ENCODE measurements around the gene FSCN2. TPM values are rescaled to one million over a fixed set of nuclear protein-coding genes. Genes with fewer than 3 reads are reported as not detected.

The FSCN2 gene
- total RNA-seq, 2 donors from 2014 or later, result 7.0 to 13.5 TPM

DNA sequence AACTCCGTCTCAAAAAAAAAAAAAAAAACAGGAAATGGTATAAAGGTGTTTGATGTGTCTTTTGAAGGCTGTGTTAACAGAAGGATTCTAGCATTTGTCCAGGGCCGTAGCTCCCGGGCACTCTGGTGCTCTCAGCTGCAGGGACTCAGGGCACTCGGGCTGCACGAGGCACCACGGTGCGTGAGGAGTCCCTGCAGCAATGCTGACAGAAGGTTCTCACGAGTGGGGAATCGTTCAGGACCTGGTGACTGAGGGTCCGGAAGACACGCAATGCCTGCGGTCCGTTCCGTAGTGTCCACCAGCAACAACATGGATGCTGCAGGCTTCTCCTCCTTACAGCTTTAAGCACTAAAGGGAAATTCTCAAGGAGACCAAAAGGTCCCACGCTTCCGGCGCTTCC, 36.6 kb downstream of the FSCN2 start:
- Histone ChIP-seq H3K4me3 (no peak overlapping the region), H3K4me1 (peaks cover 24% of the 10 kb centered on the region), H3K9me3 (no peaks in the 10 kb centered on the region), H3K27me3 (no peaks in the 10 kb centered on the region), H3K36me3 (replicated peaks in 1 of 2; ENCODE audit: insufficient read depth in 1 of 2, low read depth in 2 of 2) (peaks cover 7 to 14% of the 10 kb centered on the region in 2 donors), H3K27ac (no peak overlapping the region)
- no peak for DNase-seq
- no peak for ATAC-seq
- intact Hi-C loops (cut with DNase I), result no loop called here
- no peak for TF ChIP-seq POLR2A (IDR thresholded peaks at IDR 0.05)
- TF ChIP-seq, protein P1, sequence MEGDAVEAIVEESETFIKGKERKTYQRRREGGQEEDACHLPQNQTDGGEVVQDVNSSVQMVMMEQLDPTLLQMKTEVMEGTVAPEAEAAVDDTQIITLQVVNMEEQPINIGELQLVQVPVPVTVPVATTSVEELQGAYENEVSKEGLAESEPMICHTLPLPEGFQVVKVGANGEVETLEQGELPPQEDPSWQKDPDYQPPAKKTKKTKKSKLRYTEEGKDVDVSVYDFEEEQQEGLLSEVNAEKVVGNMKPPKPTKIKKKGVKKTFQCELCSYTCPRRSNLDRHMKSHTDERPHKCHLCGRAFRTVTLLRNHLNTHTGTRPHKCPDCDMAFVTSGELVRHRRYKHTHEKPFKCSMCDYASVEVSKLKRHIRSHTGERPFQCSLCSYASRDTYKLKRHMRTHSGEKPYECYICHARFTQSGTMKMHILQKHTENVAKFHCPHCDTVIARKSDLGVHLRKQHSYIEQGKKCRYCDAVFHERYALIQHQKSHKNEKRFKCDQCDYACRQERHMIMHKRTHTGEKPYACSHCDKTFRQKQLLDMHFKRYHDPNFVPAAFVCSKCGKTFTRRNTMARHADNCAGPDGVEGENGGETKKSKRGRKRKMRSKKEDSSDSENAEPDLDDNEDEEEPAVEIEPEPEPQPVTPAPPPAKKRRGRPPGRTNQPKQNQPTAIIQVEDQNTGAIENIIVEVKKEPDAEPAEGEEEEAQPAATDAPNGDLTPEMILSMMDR (IDR thresholded peaks at IDR 0.05), result no peak
- WGBS, 2 donors, result 91 to 93% methylated on average over 16 to 17 of the region's 17 CpGs

DNA sequence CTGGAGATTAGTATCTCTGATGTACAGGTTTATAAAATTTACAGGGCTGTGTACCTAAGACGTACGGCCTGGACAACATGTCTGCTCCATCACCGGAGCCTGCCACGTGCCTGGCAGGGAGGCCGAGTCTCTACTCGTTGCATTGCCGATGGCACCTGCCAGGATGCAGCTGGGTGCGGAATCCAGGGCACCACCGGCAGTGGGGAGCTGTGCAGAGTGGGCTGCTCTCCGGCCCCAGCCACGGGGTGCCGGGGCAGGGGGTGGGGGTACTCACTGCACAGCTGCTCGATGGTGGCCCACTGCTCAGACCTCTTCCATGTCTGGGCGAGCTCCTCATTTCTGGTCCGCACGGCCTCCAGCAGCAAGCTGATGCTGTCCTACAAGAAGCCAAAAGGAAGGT, 37.1 kb downstream of the FSCN2 start:
- ATAC-seq, result no peak
- DNase-seq, result no peak
- Histone ChIP-seq H3K9me3 (no peaks in the 10 kb centered on the region), H3K27me3 (no peaks in the 10 kb centered on the region), H3K4me1 (peaks cover 24% of the 10 kb centered on the region), H3K27ac (peak overlapping the region in 3 of 4 donors; percentile 54 to 84 (median 83)), H3K36me3 (replicated peaks in 1 of 2; ENCODE audit: insufficient read depth in 1 of 2, low read depth in 2 of 2) (peaks cover 11 to 14% of the 10 kb centered on the region in 2 donors), H3K4me3 (no peak overlapping the region)
- intact Hi-C loops (cut with DNase I), result no loop called here
- TF ChIP-seq POLR2A (IDR thresholded peaks at IDR 0.05), result no peak
- TF ChIP-seq, protein P1 (IDR thresholded peaks at IDR 0.05), result no peak
- 92 to 93% methylated on average over 13 to 16 of the region's 16 CpGs for WGBS, 2 donors

DNA sequence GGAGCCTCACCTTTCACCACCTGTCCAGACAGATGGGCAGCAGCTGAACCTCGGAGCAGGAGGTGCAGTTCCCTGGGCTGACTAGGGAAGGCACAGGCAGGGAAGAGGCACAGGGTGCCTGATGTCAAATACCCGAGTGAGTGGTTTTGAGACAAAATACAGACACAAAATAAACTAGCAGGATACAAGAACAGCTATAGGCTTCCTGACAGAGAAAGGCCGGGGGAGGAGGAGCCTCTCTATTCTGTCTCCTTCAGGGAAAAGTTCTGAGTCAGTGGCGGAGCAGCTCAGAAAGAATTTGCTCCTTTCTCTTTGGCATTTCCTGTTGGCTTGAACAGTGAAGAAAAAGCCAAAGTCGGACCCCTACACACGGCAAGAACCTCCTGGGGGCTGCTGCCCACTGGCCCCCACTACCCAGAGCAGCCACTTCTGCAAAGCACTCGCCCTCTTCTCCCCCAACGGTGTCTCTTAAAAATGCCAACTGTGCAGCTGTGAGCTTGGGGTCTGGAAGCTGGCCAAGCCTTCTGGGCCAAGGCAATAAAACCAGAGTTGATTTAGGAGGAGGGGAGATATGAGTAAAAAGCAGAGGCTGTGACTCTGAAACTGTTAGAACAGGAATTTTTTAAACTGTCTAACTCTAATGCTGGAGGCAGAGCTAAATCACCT, 38.4 kb downstream of the FSCN2 start:
- Histone ChIP-seq H3K36me3 (replicated peaks in 1 of 2; ENCODE audit: insufficient read depth in 1 of 2, low read depth in 2 of 2) (peaks cover 15 to 25% of the 10 kb centered on the region in 2 donors), H3K27ac (peak overlapping the region; percentile 54 to 84 (median 82)), H3K4me3 (no peak overlapping the region), H3K9me3 (no peaks in the 10 kb centered on the region), H3K27me3 (no peaks in the 10 kb centered on the region), H3K4me1 (peaks cover 24% of the 10 kb centered on the region)
- DNase-seq (peak; percentile 82 to 94 (median 89)), ATAC-seq (peak; percentile 85)
- intact Hi-C loops (cut with DNase I), result no loop called here
- TF ChIP-seq, protein P1 (IDR thresholded peaks at IDR 0.05), result peak in 1 of 7 experiments; percentile 8
- peak in 1 of 3 donors; percentile 6 for TF ChIP-seq POLR2A (IDR thresholded peaks at IDR 0.05)
- 2 to 4% methylated on average over 6 to 8 of the region's 8 CpGs for WGBS, 2 donors

DNA sequence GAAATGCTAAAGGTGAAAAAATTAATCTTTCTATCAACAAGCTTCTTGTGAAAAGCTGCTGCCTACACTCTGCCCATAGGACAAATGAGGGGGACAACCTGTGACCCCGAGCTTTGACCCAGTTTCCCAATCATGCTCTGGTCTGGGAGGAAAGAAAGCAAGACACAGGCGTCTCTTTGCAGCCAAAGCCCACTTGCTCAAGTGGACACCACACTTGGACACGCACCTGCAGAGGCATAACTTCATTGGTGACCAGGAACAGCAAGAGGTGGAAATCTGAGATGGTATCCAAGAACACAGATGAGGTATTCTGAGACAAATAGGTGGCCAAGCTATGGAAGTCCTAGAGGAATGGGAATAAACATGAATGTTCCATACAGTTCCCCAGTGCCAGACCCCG, 39.0 kb downstream of the FSCN2 start:
- ATAC-seq (no peak), DNase-seq (no peak)
- Histone ChIP-seq H3K27me3 (no peaks in the 10 kb centered on the region), H3K9me3 (no peaks in the 10 kb centered on the region), H3K27ac (peak overlapping the region; percentile 54 to 84 (median 82)), H3K4me1 (peaks cover 24% of the 10 kb centered on the region), H3K4me3 (no peak overlapping the region), H3K36me3 (replicated peaks in 1 of 2; ENCODE audit: insufficient read depth in 1 of 2, low read depth in 2 of 2) (peaks cover 15 to 27% of the 10 kb centered on the region in 2 donors)
- intact Hi-C loops (cut with DNase I), result no loop called here
- WGBS, 2 donors, result 35 to 53% methylated on average over 4 of the region's 4 CpGs
- no peak for TF ChIP-seq POLR2A (IDR thresholded peaks at IDR 0.05)
- TF ChIP-seq, protein P1 (IDR thresholded peaks at IDR 0.05), result no peak

DNA sequence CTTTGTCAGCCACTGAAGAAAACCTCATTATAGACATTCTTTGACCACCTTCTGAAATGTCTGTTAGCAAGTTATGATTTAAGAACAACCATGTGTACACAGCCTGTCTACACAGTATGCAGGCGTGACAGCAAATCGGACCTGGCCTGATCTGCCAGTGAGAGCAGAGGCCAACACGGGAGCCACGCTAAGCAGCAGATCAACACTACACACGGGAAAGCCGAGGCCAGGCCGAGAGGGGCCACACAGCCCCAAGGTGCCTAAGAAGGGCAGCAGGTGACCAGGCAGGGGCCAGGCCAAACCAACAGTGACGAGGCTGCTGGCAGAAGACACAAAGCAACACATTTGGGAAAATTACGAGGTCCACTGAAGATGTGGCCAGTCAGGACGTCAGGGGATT, 40.2 kb downstream of the FSCN2 start:
- Histone ChIP-seq H3K27ac (peak overlapping the region in 2 of 4 donors; percentile 6 to 7), H3K36me3 (replicated peaks in 1 of 2; ENCODE audit: insufficient read depth in 1 of 2, low read depth in 2 of 2) (peaks cover 15 to 27% of the 10 kb centered on the region in 2 donors)
- 89 to 94% methylated on average over 8 to 10 of the region's 10 CpGs for WGBS, 2 donors

More for the DNA sequence above, 40.2 kb downstream of the FSCN2 start:
- TF ChIP-seq POLR2A (IDR thresholded peaks at IDR 0.05), result no peak
- TF ChIP-seq, protein P1 (IDR thresholded peaks at IDR 0.05), result no peak
- peaks cover 24% of the 10 kb centered on the region for H3K4me1 ChIP-seq
- ATAC-seq (no peak), DNase-seq (no peak)
- H3K4me3 ChIP-seq, result no peak overlapping the region
- H3K9me3 ChIP-seq, result no peaks in the 10 kb centered on the region
- H3K27me3 ChIP-seq, result no peaks in the 10 kb centered on the region
- intact Hi-C loops (cut with DNase I), result no loop called here

Measured in body of pancreas (tissue), 4 donors.